ENCODE results near the gene ATP8A2. TPM values are rescaled to one million over a fixed set of nuclear protein-coding genes. Genes with fewer than 3 reads are reported as not detected.
"Not testable (repeated sequence)": the region's sequence is repeated elsewhere in the genome, so short reads cannot be mapped to it uniquely, and the experiment has no call there.

Gene ATP8A2
- total RNA-seq, 4 donors from 2014 or later = 0.13 to 0.29 (median 0.24) TPM

DNA sequence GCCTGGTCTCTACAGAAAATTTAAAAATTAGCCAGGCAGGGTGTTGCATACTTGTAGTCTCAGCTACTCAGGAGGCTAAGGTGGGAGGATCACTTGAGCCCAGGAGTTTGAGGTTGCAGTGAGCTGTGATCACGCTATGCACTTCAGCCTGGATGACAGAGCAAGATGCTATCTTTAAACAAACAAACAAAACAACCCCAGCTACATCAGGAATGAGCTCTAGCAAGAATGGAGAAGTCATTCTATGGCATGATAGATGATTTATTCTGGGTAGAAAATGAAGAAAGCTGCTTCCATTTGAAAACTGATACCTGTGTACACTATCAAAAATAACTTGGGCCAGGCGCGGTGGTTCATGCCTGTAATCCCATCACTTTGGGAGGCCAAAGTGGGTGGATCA lies 695.8 kb downstream of the ATP8A2 start:
- H3K36me3 ChIP-seq = no peaks in the 10 kb centered on the region
- WGBS, 2 donors = 94 to 99% methylated on average over 3 of the region's 3 CpGs
- H3K4me3 ChIP-seq (replicated peaks in 1 of 3) = no peak overlapping the region
- no peak overlapping the region for H3K27ac ChIP-seq
- no peak for DNase-seq
- no peaks in the 10 kb centered on the region for H3K9me3 ChIP-seq
- intact Hi-C loops (cut with DNase I) = loop anchor here (5.0 kb wide), 1 partner anchor 490 kb away; no protein-coding TSS in a partner anchor
- no peak for TF ChIP-seq POLR2A (IDR thresholded peaks at IDR 0.05)
- TF ChIP-seq, protein P1, sequence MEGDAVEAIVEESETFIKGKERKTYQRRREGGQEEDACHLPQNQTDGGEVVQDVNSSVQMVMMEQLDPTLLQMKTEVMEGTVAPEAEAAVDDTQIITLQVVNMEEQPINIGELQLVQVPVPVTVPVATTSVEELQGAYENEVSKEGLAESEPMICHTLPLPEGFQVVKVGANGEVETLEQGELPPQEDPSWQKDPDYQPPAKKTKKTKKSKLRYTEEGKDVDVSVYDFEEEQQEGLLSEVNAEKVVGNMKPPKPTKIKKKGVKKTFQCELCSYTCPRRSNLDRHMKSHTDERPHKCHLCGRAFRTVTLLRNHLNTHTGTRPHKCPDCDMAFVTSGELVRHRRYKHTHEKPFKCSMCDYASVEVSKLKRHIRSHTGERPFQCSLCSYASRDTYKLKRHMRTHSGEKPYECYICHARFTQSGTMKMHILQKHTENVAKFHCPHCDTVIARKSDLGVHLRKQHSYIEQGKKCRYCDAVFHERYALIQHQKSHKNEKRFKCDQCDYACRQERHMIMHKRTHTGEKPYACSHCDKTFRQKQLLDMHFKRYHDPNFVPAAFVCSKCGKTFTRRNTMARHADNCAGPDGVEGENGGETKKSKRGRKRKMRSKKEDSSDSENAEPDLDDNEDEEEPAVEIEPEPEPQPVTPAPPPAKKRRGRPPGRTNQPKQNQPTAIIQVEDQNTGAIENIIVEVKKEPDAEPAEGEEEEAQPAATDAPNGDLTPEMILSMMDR (IDR thresholded peaks at IDR 0.05) = no peak
- H3K4me1 ChIP-seq = no peaks in the 10 kb centered on the region
- H3K27me3 ChIP-seq = no peaks in the 10 kb centered on the region

DNA sequence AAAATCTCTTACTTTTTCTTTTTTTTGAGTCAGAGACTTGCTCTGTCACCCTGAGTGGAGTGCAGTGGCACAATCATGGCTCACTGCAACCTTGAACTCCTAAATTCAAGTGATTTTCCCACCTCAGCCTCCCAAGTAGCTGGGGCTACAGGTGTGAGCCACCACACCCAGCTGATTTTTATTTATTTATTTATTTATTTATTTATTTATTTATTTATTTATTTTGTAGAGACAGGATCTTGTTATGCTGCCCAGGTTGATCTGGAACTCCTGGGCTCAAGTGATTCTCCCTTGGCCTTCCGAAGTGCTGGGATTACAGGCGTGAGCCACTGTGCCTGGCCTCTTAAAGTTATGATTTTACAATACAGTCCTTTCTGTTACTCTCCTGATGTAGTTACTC lies 696.6 kb downstream of the ATP8A2 start:
- intact Hi-C loops (cut with DNase I) = loop anchor here (5.0 kb wide), 1 partner anchor 491 kb away; no protein-coding TSS in a partner anchor
- H3K4me3 ChIP-seq (replicated peaks in 1 of 3); H3K27me3 ChIP-seq; H3K9me3 ChIP-seq; H3K4me1 ChIP-seq; DNase-seq; H3K36me3 ChIP-seq; H3K27ac ChIP-seq: not testable (repeated sequence)
- WGBS, 2 donors = 97 to 98% methylated on average over 2 of the region's 2 CpGs

DNA sequence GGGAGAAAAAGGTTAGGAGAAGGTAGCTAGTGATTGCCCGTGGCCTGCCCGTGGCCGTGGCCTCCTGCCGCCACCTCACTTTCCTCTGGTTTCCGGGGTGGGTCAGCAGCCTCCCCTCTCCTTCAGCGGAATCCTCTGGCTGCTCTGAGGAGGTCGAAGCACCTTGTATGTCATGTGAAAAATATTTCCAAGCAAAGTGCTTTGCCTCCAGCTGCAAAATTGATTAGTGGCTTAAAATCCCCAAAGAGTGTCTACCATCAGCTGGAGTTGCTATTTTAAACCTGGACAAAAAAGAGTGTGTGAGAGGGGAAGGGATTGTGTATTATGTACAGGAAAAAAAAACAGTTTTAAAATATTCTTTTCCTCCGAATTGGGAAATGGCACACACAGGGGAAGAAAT lies 697.9 kb downstream of the ATP8A2 start:
- not testable (repeated sequence) for DNase-seq
- WGBS, 2 donors = 86 to 88% methylated on average over 8 of the region's 8 CpGs
- intact Hi-C loops (cut with DNase I) = loop anchor here (5.0 kb wide), 1 partner anchor 492 kb away; no protein-coding TSS in a partner anchor

DNA sequence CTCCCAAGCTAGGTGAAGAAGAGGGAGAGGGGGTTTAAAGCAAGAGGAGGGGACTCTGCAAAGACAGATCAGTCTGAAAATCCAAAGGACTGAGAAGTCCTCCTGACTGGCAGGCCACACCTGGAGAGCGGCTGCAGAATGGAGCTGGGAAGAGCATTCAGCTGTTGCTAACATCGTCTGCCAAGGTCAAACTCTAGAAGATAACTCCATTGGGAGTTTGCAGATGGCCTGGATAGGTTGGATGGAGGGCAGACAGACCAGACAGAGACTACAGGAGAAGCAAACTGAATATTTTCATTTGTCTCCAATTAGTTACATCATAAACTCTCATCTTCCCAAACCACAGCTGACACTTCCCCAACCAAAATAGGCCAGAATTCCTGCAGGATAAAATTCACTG lies 699.9 kb downstream of the ATP8A2 start:
- Histone ChIP-seq H3K9me3 (no peaks in the 10 kb centered on the region), H3K4me1 (peaks cover 4 to 6% of the 10 kb centered on the region in 2 donors), H3K27ac (no peak overlapping the region), H3K27me3 (no peaks in the 10 kb centered on the region), H3K36me3 (no peaks in the 10 kb centered on the region), H3K4me3 (replicated peaks in 1 of 3) (no peak overlapping the region)
- intact Hi-C loops (cut with DNase I) = no loop called here
- TF ChIP-seq, protein P1 (IDR thresholded peaks at IDR 0.05) = no peak
- TF ChIP-seq POLR2A (IDR thresholded peaks at IDR 0.05) = no peak
- WGBS, 2 donors = 87 to 91% methylated on average over 2 of the region's 2 CpGs
- no peak for DNase-seq

More for the DNA sequence above, 697.9 kb downstream of the ATP8A2 start:
- not testable (repeated sequence) for H3K36me3 ChIP-seq; H3K27ac ChIP-seq; H3K9me3 ChIP-seq; H3K4me3 ChIP-seq (replicated peaks in 1 of 3); H3K4me1 ChIP-seq; H3K27me3 ChIP-seq

DNA sequence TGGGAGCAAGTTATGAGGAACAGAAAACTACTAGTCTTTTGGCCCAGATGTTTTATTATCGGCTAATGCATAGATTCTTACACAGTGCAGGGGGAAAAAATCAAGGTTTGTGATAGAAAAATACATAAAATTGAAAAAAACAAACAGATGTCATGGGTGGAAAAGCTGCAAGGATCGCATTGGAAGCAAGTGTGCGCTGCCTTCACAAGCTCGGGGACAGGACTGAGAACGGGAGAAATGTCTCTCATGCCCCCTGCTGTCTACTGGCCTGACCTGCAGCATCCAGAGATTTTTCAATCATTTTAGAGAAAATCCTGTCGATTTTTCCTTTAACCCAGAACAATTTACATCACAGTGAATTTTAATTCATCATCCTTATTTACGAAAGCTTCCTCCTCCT lies 700.6 kb downstream of the ATP8A2 start:
- H3K9me3 ChIP-seq; DNase-seq; H3K36me3 ChIP-seq; H3K27me3 ChIP-seq; H3K4me1 ChIP-seq; H3K27ac ChIP-seq; H3K4me3 ChIP-seq (replicated peaks in 1 of 3); intact Hi-C loops (cut with DNase I): not testable (repeated sequence)
- TF ChIP-seq, protein P1 (IDR thresholded peaks at IDR 0.05) = peak in 3 of 6 experiments; percentile 16 to 48 (median 37)
- WGBS, 2 donors = 11 to 12% methylated on average over 5 of the region's 7 CpGs

DNA sequence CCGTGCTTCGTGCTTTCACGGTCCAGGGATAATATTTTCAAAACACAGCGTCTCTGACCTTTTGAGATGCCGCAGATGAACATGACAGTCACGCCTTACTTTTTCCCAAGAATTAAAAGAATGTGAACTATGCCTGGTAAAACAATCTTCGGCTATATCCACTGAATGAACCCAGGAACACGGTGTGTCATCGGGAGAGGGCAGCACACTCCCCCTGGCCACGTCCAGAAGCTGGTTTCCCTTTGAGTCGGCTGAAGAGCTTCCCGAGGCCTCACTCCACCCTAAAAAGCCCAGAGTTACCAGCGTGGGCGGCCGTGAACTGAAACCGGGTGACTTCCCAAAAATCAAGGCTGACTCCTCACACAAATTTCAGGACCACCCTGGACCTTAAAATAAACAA lies 702.9 kb downstream of the ATP8A2 start:
- peak overlapping the region in 2 of 3 donors; percentile 30 to 36 for H3K27ac ChIP-seq
- peak; percentile 46 to 74 for DNase-seq
- no peaks in the 10 kb centered on the region for H3K27me3 ChIP-seq
- intact Hi-C loops (cut with DNase I) = no loop called here
- H3K4me1 ChIP-seq = peaks cover 4 to 6% of the 10 kb centered on the region in 2 donors
- TF ChIP-seq, protein P1 (IDR thresholded peaks at IDR 0.05) = peak in 1 of 6 experiments; percentile 27
- TF ChIP-seq POLR2A (IDR thresholded peaks at IDR 0.05) = no peak
- H3K4me3 ChIP-seq (replicated peaks in 1 of 3) = no peak overlapping the region
- H3K36me3 ChIP-seq = no peaks in the 10 kb centered on the region
- H3K9me3 ChIP-seq = no peaks in the 10 kb centered on the region
- WGBS, 2 donors = 16 to 17% methylated on average over 16 of the region's 16 CpGs

Small RNA genes lying within 50 kb of the gene (small RNA-seq; reads per million reads assigned to genes)
- not detected for gene RN7SL741P
- not detected for gene RNU6-78P
- not detected for gene RNY1P3

Other genes starting within 250 kb of the ATP8A2 start
- under 1 TPM in 2 of 4 donors, not detected in 2; under 0.01 TPM for gene AMER2, start 199.7 kb upstream of the ATP8A2 start, total RNA-seq
- gene MTMR6, start 84.5 kb upstream of the ATP8A2 start, total RNA-seq = 10 to 100 TPM; 25.1 to 34.1 (median 28.5) TPM
- gene NUP58, start 70.3 kb upstream of the ATP8A2 start, total RNA-seq = 100 to 1,000 TPM in 1 of 4 donors, 10 to 100 TPM in 3; 54.7 to 112 (median 83.5) TPM